SK-N-SH (cell line): Measurements from ENCODE around the gene IPO11. TPM values are rescaled to one million over a fixed set of nuclear protein-coding genes. Genes with fewer than 3 reads are reported as not detected.

Source experiments
- CTCF ChIA-PET: fragments of 300-600, 350-600 bp; formaldehyde crosslinking; extraction: SDS; loops from one replicate; lab custom pipeline; 2021; lab: Yijun Ruan, JAX
- POLR2A ChIA-PET: fragments of 350-600 bp; sonication (Branson Sonifier 250); formaldehyde crosslinking; extraction: SDS; loops from one replicate; lab custom pipeline; 2020; ENCODE audit warnings: antibody characterized with exemption, inconsistent platforms; lab: Yijun Ruan, JAX
- DNase-seq: peaks from one replicate; pipeline ENCODE4 v3.0.0; 2012
- H2AFZ ChIP-seq: fragments of 200-600 bp; sonication (generic); 2 replicates; pipeline ENCODE4 v1.8.1; 2016; ENCODE audit warnings: antibody characterized with exemption, mild to moderate bottlenecking, low read depth
- H3F3A ChIP-seq: fragments of 200-600 bp; sonication (generic); replicated peaks from 2 replicates; pipeline ENCODE3; 2016; ENCODE audit warnings: antibody characterized with exemption, mild to moderate bottlenecking; ENCODE audit not compliant: insufficient read depth
- H3K27ac ChIP-seq, 2 experiments: fragments of 200-500 bp in 1 of 2; fragments of 200-600 bp in 1 of 2; sonication (Bioruptor generic) in 1 of 2; sonication (generic), shearing (Covaris generic) in 1 of 2; 2 replicates each; pipeline versions ENCODE4 v1.5.1 to v1.6.1; 2014 to 2016; ENCODE audit warnings: low read depth in 2 of 2, inconsistent platforms in 1 of 2, low read length in 1 of 2, mild to moderate bottlenecking in 1 of 2, mixed read lengths in 1 of 2
- H3K27me3 ChIP-seq: fragments of 200-600 bp; sonication (generic), shearing (Covaris generic); 2 replicates; pipeline ENCODE4 v1.6.1; 2016; ENCODE audit warnings: mixed run types; ENCODE audit not compliant: insufficient read depth
- H3K36me3 ChIP-seq, 2 experiments: fragments of 200-500 bp in 1 of 2; fragments of 200-600 bp in 1 of 2; sonication (Bioruptor generic) in 1 of 2; sonication (generic) in 1 of 2; replicated peaks in 1 of 2; 2 replicates each; pipeline versions ENCODE3 to v1.5.1; 2014 to 2016; ENCODE audit warnings: low read length in 1 of 2, mild to moderate bottlenecking in 1 of 2; ENCODE audit not compliant: insufficient read depth in 2 of 2, control insufficient read depth in 1 of 2
- H3K4me1 ChIP-seq, 2 experiments: fragments of 200-500 bp in 1 of 2; fragments of 200-600 bp in 1 of 2; sonication (Bioruptor generic) in 1 of 2; sonication (generic), shearing (Covaris generic) in 1 of 2; 2 replicates each; pipeline versions ENCODE4 v1.5.1 to v1.6.1; 2014 to 2016; ENCODE audit warnings: low read depth in 1 of 2, low read length in 1 of 2, mixed run types in 1 of 2; ENCODE audit not compliant: insufficient read depth in 2 of 2, control insufficient read depth in 1 of 2
- H3K4me2 ChIP-seq: fragments of 200-600 bp; sonication (generic), shearing (Covaris generic); 2 replicates; pipeline ENCODE4 v1.6.1; 2017; ENCODE audit warnings: mixed run types
- H3K4me3 ChIP-seq, 2 experiments: fragments of 200-500 bp in 1 of 2; fragments of 200-600 bp in 1 of 2; sonication (Bioruptor generic) in 1 of 2; sonication (generic), shearing (Covaris generic) in 1 of 2; 2 replicates each; pipeline versions ENCODE4 v1.5.1 to v1.8.1; 2014 to 2016; ENCODE audit warnings: low read depth in 2 of 2, inconsistent platforms in 1 of 2, low read length in 1 of 2, mild to moderate bottlenecking in 1 of 2, mixed read lengths in 1 of 2, moderate library complexity in 1 of 2
- H3K79me2 ChIP-seq: fragments of 200-600 bp; sonication (generic); 2 replicates; pipeline ENCODE4 v1.8.1; 2017; ENCODE audit warnings: mild to moderate bottlenecking; ENCODE audit not compliant: insufficient read depth
- H3K9ac ChIP-seq: fragments of 200-600 bp; sonication (generic); 2 replicates; pipeline ENCODE4 v1.6.1; 2017; ENCODE audit warnings: mixed run types
- H3K9me2 ChIP-seq: fragments of 200-600 bp; sonication (generic); 2 replicates; pipeline ENCODE4 v1.6.1; 2017; ENCODE audit warnings: mixed run types
- H3K9me3 ChIP-seq: fragments of 200-600 bp; sonication (generic); 2 replicates; pipeline ENCODE4 v1.6.1; 2017; ENCODE audit warnings: mixed run types, mild to moderate bottlenecking, moderate library complexity
- H4K20me1 ChIP-seq: fragments of 200-600 bp; sonication (generic); 2 replicates; pipeline ENCODE4 v1.6.1; 2017; ENCODE audit warnings: mild to moderate bottlenecking, mixed run types; ENCODE audit not compliant: insufficient read depth
- CTCF ChIP-seq: fragments of 200-600 bp; sonication (generic); IDR thresholded peaks from 2 replicates; pipeline ENCODE4 v1.6.1; 2017; ENCODE audit warnings: antibody characterized with exemption, mild to moderate bottlenecking, moderate library complexity
- ELF1 ChIP-seq: IDR thresholded peaks from 2 replicates; pipeline ENCODE4 v1.4.0; 2012
- EP300 ChIP-seq, 2 experiments: IDR thresholded peaks; 2 replicates each; pipeline versions ENCODE4 v1.4.0 to v1.6.1; 2012; ENCODE audit warnings: borderline replicate concordance in 1 of 2, low read depth in 1 of 2, low read length in 1 of 2
- EZH2phosphoT487 ChIP-seq: fragments of 200-600 bp; sonication (generic); IDR thresholded peaks from 2 replicates; pipeline ENCODE4 v1.6.1; 2017; ENCODE audit warnings: low read depth, mixed run types, mild to moderate bottlenecking, antibody characterized with exemption, moderate library complexity, borderline replicate concordance
- FOXM1 ChIP-seq: IDR thresholded peaks from 2 replicates; pipeline ENCODE4 v1.4.0; 2012; ENCODE audit warnings: low read depth, mild to moderate bottlenecking
- IRF3 ChIP-seq: fragments of 150-350 bp; IDR thresholded peaks from 2 replicates; pipeline ENCODE4 v1.6.1; 2016; ENCODE audit warnings: mild to moderate bottlenecking, low read depth, low read length
- JUND ChIP-seq: IDR thresholded peaks from 2 replicates; pipeline ENCODE4 v1.4.0; 2012
- MEF2A ChIP-seq: IDR thresholded peaks from 2 replicates; pipeline ENCODE4 v1.4.0; 2012; ENCODE audit warnings: low read depth, borderline replicate concordance
- NFIC ChIP-seq: IDR thresholded peaks from 2 replicates; pipeline ENCODE4 v1.4.0; 2012; ENCODE audit warnings: borderline replicate concordance
- PBX3 ChIP-seq: IDR thresholded peaks from 2 replicates; pipeline ENCODE4; 2012
- WGBS: methylation state at CpG from one replicate; pipeline ENCODE4 v1.1.6; 2017; ENCODE audit warnings: low lambda C conversion rate; 5-methylcytosine and 5-hydroxymethylcytosine counted together
- polyA plus RNA-seq, 3 experiments: library from polyadenylated mRNA; depleted of rRNA; stranded (reverse); fragments of >200 nt; gene quantifications; 2 replicates each; pipeline ENCODE4 v1.2.3, GENCODE V29; 2012

The IPO11 gene
- polyA plus RNA-seq, 1 of the 3 experiments (the other 2 are of a cell fraction), result 8.1 TPM

- DNase-seq, result no peak
- POLR2A ChIA-PET, result no interaction called here
- no peak for TF ChIP-seq JUND
- no peak for TF ChIP-seq MEF2A
- no peak for TF ChIP-seq PBX3
- no peak for TF ChIP-seq FOXM1
- no peak for TF ChIP-seq EZH2phosphoT487
- TF ChIP-seq IRF3, result no peak
- TF ChIP-seq NFIC, result no peak
- no peak for TF ChIP-seq ELF1
- TF ChIP-seq CTCF, result no peak
- TF ChIP-seq, all 33 proteins: peak for 0
- Histone ChIP-seq H3F3A (no peaks in the 10 kb centered on the region), H3K27me3 (no peaks in the 10 kb centered on the region), H3K4me1 (peaks cover 0 to 7% of the 10 kb centered on the region in 2 experiments; a peak in 2 of 4 replicates), H3K79me2 (no peaks in the 10 kb centered on the region), H3K36me3 (peaks cover 0 to 4% of the 10 kb centered on the region in 2 experiments), H3K9me3 (no peaks in the 10 kb centered on the region), H3K27ac (no peak overlapping the region), H2AFZ (no peak overlapping the region), H3K9ac (no peak overlapping the region), H3K4me2 (no peak overlapping the region), H3K4me3 (no peak overlapping the region), H3K9me2 (no peaks in the 10 kb centered on the region), H4K20me1 (no peaks in the 10 kb centered on the region)
- 94% methylated on average over 4 of the region's 4 CpGs for WGBS
- CTCF ChIA-PET, result interaction anchor here (0.7 kb wide), 1 partner anchor 354 kb away, joined by 3 read pairs; no protein-coding TSS in a partner anchor
Measured at GRCh38 chr5:62588668-62589067, 176.1 kb downstream of the IPO11 start.

GRCh38 chr5:62589504-62589903, 176.9 kb downstream of the IPO11 start:
- CTCF ChIA-PET, result interaction anchor here (0.6 kb wide), 1 partner anchor 8 kb away, joined by 3 read pairs; no protein-coding TSS in a partner anchor
- Histone ChIP-seq H3K4me1 (peaks cover 0 to 7% of the 10 kb centered on the region in 2 experiments; a peak in 2 of 4 replicates), H3K27me3 (no peaks in the 10 kb centered on the region), H3K27ac (no peak overlapping the region), H3K36me3 (peaks cover 0 to 4% of the 10 kb centered on the region in 2 experiments), H3K79me2 (no peaks in the 10 kb centered on the region), H3K9me2 (no peaks in the 10 kb centered on the region), H3K4me2 (no peak overlapping the region), H3K9me3 (no peaks in the 10 kb centered on the region), H3F3A (no peaks in the 10 kb centered on the region), H2AFZ (no peak overlapping the region), H3K4me3 (no peak overlapping the region), H3K9ac (no peak overlapping the region), H4K20me1 (no peaks in the 10 kb centered on the region)
- no peak for DNase-seq
- POLR2A ChIA-PET, result no interaction called here
- no peak for TF ChIP-seq EP300 (IDR thresholded peaks at IDR 0.05; ENCODE audit: borderline replicate concordance in 1 of 2, low read depth in 1 of 2, low read length in 1 of 2)
- 88% methylated on average over 2 of the region's 2 CpGs for WGBS
